OCI-LY7 (cell line): ENCODE measurements around the gene THAP11.

Source experiments
- EZH2phosphoT487 ChIP-seq: fragments of 200-600 bp; sonication (generic); IDR thresholded peaks from 2 replicates; pipeline ENCODE4 v1.6.1; 2018; ENCODE audit warnings: low read depth, borderline replicate concordance, mild to moderate bottlenecking, mixed run types, antibody characterized with exemption, low read length, moderate library complexity, mixed read lengths
- TF ChIP-seq, protein P1 (sequence below): fragments of 200-600 bp; sonication (generic); conservative IDR thresholded peaks from 2 replicates; pipeline ENCODE4 v1.5.1; 2014; ENCODE audit warnings: mild to moderate bottlenecking, antibody characterized with exemption, low read length, moderate library complexity, mixed read lengths

DNA sequence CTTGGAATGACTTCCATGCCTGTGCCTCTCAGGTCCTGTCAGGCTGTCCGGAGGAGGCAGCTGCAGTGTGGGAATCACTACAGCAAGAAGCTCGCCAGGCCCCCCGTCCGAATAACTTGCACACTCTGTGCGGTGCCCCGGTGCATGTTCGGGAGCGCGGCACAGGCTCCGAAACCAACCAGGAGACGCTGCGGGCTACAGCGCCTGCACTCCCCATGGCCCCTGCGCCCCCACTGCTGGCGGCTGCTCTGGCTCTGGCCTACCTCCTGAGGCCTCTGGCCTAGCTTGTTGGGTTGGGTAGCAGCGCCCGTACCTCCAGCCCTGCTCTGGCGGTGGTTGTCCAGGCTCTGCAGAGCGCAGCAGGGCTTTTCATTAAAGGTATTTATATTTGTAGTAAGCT is 43.9 kb downstream of the THAP11 start:
- TF ChIP-seq, protein P1, sequence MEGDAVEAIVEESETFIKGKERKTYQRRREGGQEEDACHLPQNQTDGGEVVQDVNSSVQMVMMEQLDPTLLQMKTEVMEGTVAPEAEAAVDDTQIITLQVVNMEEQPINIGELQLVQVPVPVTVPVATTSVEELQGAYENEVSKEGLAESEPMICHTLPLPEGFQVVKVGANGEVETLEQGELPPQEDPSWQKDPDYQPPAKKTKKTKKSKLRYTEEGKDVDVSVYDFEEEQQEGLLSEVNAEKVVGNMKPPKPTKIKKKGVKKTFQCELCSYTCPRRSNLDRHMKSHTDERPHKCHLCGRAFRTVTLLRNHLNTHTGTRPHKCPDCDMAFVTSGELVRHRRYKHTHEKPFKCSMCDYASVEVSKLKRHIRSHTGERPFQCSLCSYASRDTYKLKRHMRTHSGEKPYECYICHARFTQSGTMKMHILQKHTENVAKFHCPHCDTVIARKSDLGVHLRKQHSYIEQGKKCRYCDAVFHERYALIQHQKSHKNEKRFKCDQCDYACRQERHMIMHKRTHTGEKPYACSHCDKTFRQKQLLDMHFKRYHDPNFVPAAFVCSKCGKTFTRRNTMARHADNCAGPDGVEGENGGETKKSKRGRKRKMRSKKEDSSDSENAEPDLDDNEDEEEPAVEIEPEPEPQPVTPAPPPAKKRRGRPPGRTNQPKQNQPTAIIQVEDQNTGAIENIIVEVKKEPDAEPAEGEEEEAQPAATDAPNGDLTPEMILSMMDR: no peak
- no peak for TF ChIP-seq EZH2phosphoT487
